ENCODE data around the gene RNF220. TPM values are rescaled to one million over a fixed set of nuclear protein-coding genes. Genes with fewer than 3 reads are reported as not detected.
A peak's percentile ranks its signal among the peaks of the same experiment; 100 is the strongest.

Gene RNF220
- polyA plus RNA-seq, 1 of the 3 experiments (the other 2 are of a cell fraction), result 83.7 TPM

DNA sequence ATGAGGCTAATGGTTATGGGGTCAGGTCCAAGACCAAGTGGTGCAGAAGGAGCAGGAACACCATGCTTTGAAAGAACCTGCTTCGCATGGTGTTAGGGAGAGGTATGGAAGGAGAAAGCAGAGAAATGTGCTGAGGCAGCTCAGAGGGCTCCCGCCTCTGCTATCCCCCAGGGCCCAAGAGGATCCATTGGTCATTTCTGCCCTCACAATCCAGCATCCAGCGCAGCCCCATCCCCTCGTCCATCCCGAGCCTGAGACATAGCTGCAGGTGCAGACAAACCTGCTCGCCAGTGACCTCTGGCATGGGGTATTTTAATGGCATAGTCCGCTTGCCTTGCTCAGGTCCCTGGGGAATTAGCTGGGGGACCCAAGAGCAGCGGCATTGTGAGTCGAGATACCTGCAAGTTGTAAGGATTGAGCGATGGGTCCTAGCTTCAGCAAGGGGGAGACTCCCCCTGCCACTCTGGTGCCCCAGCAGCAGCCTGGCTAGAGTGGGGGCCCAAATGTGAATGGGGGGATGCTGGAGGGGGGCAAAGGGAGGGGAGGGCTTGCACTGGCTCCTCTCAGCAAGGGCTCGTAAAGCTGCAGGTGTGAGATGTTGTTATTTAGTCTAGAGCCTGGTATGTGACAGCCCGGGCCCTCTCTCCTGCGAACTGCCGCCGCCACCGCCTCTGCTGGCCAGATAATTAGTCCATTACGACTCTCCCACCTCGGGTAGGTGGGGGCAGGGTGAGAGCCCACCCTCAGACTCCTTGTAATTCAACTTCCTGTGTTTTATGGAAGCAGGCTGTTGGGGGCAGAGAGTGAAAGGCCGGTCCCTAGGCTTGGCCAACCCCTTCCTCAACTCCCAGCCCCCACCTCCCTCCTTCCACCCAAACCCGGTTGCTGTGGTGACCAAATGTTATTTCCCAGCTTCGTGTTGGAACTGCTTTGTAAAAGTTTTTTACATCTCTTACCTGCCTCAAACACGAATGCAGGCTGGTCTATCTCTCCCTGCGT is 118.8 kb downstream of the RNF220 start:
- Histone ChIP-seq H3K36me3 (replicated peaks in 1 of 2; ENCODE audit: control insufficient read depth in 1 of 2, insufficient read depth in 2 of 2, low read length in 1 of 2) (no peaks in the 10 kb centered on the region), H4K20me1 (ENCODE audit: insufficient read depth) (no peaks in the 10 kb centered on the region), H3K27me3 (ENCODE audit: insufficient read depth) (peaks cover 29% of the 10 kb centered on the region), H3F3A (replicated peaks; ENCODE audit: insufficient read depth) (no peaks in the 10 kb centered on the region), H3K27ac (ENCODE audit: low read depth in 2 of 2, low read length in 1 of 2) (no peak overlapping the region), H3K9ac (no peak overlapping the region), H3K4me3 (ENCODE audit: low read depth in 2 of 2, low read length in 1 of 2) (no peak overlapping the region), H3K4me2 (0 out of 2 replicates have a peak overlapping the region, but pooled peaks have one; percentile 33), H3K9me3 (no peaks in the 10 kb centered on the region), H3K79me2 (ENCODE audit: insufficient read depth) (no peaks in the 10 kb centered on the region), H3K4me1 (ENCODE audit: control insufficient read depth in 1 of 2, insufficient read depth in 2 of 2, low read depth in 1 of 2, low read length in 1 of 2) (no peaks in the 10 kb centered on the region; a peak in 1 of 4 replicates), H3K9me2 (no peaks in the 10 kb centered on the region), H2AFZ (ENCODE audit: low read depth) (no peak overlapping the region)
- POLR2A ChIA-PET, result no interaction called here
- WGBS (ENCODE audit: low lambda C conversion rate), result 66% methylated on average over 21 of the region's 23 CpGs
- TF ChIP-seq EP300 (IDR thresholded peaks at IDR 0.05; ENCODE audit: borderline replicate concordance in 1 of 2, low read depth in 1 of 2, low read length in 1 of 2), result no peak
- no peak for TF ChIP-seq ZBTB33 (IDR thresholded peaks at IDR 0.05; ENCODE audit: borderline replicate concordance, low read depth)
- TF ChIP-seq RFX5 (IDR thresholded peaks at IDR 0.05; ENCODE audit: low read length), result no peak
- no peak for TF ChIP-seq NRF1 (IDR thresholded peaks at IDR 0.05; ENCODE audit: low read depth, low read length)
- TF ChIP-seq, protein P1, sequence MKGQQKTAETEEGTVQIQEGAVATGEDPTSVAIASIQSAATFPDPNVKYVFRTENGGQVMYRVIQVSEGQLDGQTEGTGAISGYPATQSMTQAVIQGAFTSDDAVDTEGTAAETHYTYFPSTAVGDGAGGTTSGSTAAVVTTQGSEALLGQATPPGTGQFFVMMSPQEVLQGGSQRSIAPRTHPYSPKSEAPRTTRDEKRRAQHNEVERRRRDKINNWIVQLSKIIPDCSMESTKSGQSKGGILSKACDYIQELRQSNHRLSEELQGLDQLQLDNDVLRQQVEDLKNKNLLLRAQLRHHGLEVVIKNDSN (IDR thresholded peaks at IDR 0.05; ENCODE audit: borderline replicate concordance, low read depth), result no peak
- no peak for TF ChIP-seq MAX (IDR thresholded peaks at IDR 0.05; ENCODE audit: low read depth)
- TF ChIP-seq FOXM1 (IDR thresholded peaks at IDR 0.05; ENCODE audit: low read depth), result no peak
- TF ChIP-seq YY1 (IDR thresholded peaks at IDR 0.05; ENCODE audit: low read depth), result no peak
- TF ChIP-seq FOXJ3 (CRISPR knock-in tag; IDR thresholded peaks at IDR 0.05), result no peak
- no peak for TF ChIP-seq TCF12 (IDR thresholded peaks at IDR 0.05)
- no peak for TF ChIP-seq SIN3A (IDR thresholded peaks at IDR 0.05; ENCODE audit: borderline replicate concordance, low read depth, low read length)
- TF ChIP-seq SMC3 (IDR thresholded peaks at IDR 0.05; ENCODE audit: low read depth, low read length), result no peak
- CTCF ChIA-PET, result interaction anchor here (0.6 to 1.5 kb wide), 7 partner anchors 13 to 743 kb away, joined by 3 to 6 read pairs (median 3); no protein-coding TSS in a partner anchor
- DNase-seq, result no peak

All from SK-N-SH (cell line).